DOHH2 (cell line): Measurements from ENCODE around the gene MVB12B.

Source experiments
- H3F3A ChIP-seq: fragments of 200-600 bp; sonication (generic), shearing (Covaris generic); 2 replicates; pipeline ENCODE4 v1.6.0; 2016; ENCODE audit warnings: antibody characterized with exemption, mild to moderate bottlenecking; ENCODE audit not compliant: control insufficient read depth, insufficient read depth
- H3K27ac ChIP-seq: fragments of 200-600 bp; sonication (generic); 2 replicates; pipeline ENCODE4 v1.5.1; 2014; ENCODE audit warnings: low read depth, mild to moderate bottlenecking, low read length, moderate library complexity
- H3K27me3 ChIP-seq: fragments of 200-600 bp; sonication (generic); 2 replicates; pipeline ENCODE4 v1.6.1; 2014; ENCODE audit warnings: mild to moderate bottlenecking, low read length, mixed read lengths; ENCODE audit not compliant: control insufficient read depth
- H3K36me3 ChIP-seq: fragments of 200-600 bp; sonication (generic); 2 replicates; pipeline ENCODE4 v1.6.1; 2014; ENCODE audit warnings: mild to moderate bottlenecking, low read length, moderate library complexity, mixed read lengths; ENCODE audit not compliant: control insufficient read depth
- H3K4me1 ChIP-seq: fragments of 200-600 bp; sonication (generic); 2 replicates; pipeline ENCODE4 v1.6.1; 2014; ENCODE audit warnings: mild to moderate bottlenecking, low read length, mixed read lengths; ENCODE audit not compliant: control insufficient read depth
- H3K4me2 ChIP-seq: fragments of 200-600 bp; sonication (generic); 2 replicates; pipeline ENCODE4 v1.6.0; 2014; ENCODE audit warnings: mild to moderate bottlenecking, low read length, moderate library complexity
- H3K4me3 ChIP-seq: fragments of 200-600 bp; sonication (generic); 2 replicates; pipeline ENCODE4 v1.5.1; 2014; ENCODE audit warnings: mild to moderate bottlenecking, low read length, mixed read lengths
- H3K79me2 ChIP-seq: fragments of 200-600 bp; sonication (generic); 2 replicates; pipeline ENCODE4 v1.6.1; 2014; ENCODE audit warnings: mild to moderate bottlenecking, low read length, mixed read lengths; ENCODE audit not compliant: control insufficient read depth
- H3K9me2 ChIP-seq: fragments of 200-600 bp; sonication (generic); replicated peaks from 2 replicates; pipeline ENCODE4 v1.6.1; 2014; ENCODE audit warnings: mild to moderate bottlenecking, low read length, mixed read lengths; ENCODE audit not compliant: control insufficient read depth
- H3K9me3 ChIP-seq: fragments of 200-600 bp; sonication (generic); 2 replicates; pipeline ENCODE4 v1.6.1; 2014; ENCODE audit warnings: antibody characterized with exemption, low read length, mixed read lengths; ENCODE audit not compliant: control insufficient read depth, insufficient read depth
- H4K20me1 ChIP-seq: fragments of 200-600 bp; sonication (generic); 2 replicates; pipeline ENCODE4 v1.6.0; 2014; ENCODE audit warnings: low read depth, mild to moderate bottlenecking, antibody characterized with exemption, low read length, moderate library complexity; ENCODE audit not compliant: control insufficient read depth, insufficient read depth
- EZH2phosphoT487 ChIP-seq: fragments of 200-600 bp; sonication (generic); IDR thresholded peaks from 2 replicates; pipeline ENCODE4 v1.6.1; 2017; ENCODE audit warnings: borderline replicate concordance, mild to moderate bottlenecking, antibody characterized with exemption, low read length, moderate library complexity, mixed read lengths
- TF ChIP-seq, protein P1 (sequence below): fragments of 200-600 bp; sonication (generic); IDR thresholded peaks from one replicate; pipeline ENCODE4 v1.5.1; 2014; ENCODE audit warnings: antibody characterized with exemption, mild to moderate bottlenecking, low read depth, low read length; ENCODE audit not compliant: poor library complexity, severe bottlenecking

Gene MVB12B

GRCh38 chr9:126546036-126546435 lies 219.4 kb downstream of the MVB12B start:
- no peak overlapping the region for H3K4me2 ChIP-seq
- TF ChIP-seq, protein P1, sequence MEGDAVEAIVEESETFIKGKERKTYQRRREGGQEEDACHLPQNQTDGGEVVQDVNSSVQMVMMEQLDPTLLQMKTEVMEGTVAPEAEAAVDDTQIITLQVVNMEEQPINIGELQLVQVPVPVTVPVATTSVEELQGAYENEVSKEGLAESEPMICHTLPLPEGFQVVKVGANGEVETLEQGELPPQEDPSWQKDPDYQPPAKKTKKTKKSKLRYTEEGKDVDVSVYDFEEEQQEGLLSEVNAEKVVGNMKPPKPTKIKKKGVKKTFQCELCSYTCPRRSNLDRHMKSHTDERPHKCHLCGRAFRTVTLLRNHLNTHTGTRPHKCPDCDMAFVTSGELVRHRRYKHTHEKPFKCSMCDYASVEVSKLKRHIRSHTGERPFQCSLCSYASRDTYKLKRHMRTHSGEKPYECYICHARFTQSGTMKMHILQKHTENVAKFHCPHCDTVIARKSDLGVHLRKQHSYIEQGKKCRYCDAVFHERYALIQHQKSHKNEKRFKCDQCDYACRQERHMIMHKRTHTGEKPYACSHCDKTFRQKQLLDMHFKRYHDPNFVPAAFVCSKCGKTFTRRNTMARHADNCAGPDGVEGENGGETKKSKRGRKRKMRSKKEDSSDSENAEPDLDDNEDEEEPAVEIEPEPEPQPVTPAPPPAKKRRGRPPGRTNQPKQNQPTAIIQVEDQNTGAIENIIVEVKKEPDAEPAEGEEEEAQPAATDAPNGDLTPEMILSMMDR = no peak
- H3K4me1 ChIP-seq = peaks cover 15% of the 10 kb centered on the region
- 0 out of 2 replicates have a peak, but pooled peaks cover 2% of the 10 kb centered on the region for H3F3A ChIP-seq
- H4K20me1 ChIP-seq = no peaks in the 10 kb centered on the region
- no peaks in the 10 kb centered on the region for H3K79me2 ChIP-seq
- no peak overlapping the region for H3K27ac ChIP-seq
- H3K9me2 ChIP-seq = no peaks in the 10 kb centered on the region
- H3K27me3 ChIP-seq = no peaks in the 10 kb centered on the region
- H3K9me3 ChIP-seq = no peaks in the 10 kb centered on the region
- no peaks in the 10 kb centered on the region for H3K36me3 ChIP-seq
- no peak overlapping the region for H3K4me3 ChIP-seq

- no peaks in the 10 kb centered on the region for H3K79me2 ChIP-seq
- H3F3A ChIP-seq = 0 out of 2 replicates have a peak, but pooled peaks cover 2% of the 10 kb centered on the region
- no peaks in the 10 kb centered on the region for H3K27me3 ChIP-seq
- H3K27ac ChIP-seq = no peak overlapping the region
- H3K4me2 ChIP-seq = no peak overlapping the region
- H3K9me3 ChIP-seq = no peaks in the 10 kb centered on the region
- no peak for TF ChIP-seq EZH2phosphoT487
- TF ChIP-seq, protein P1 = no peak
- H3K36me3 ChIP-seq = no peaks in the 10 kb centered on the region
- no peaks in the 10 kb centered on the region for H4K20me1 ChIP-seq
- H3K4me3 ChIP-seq = no peak overlapping the region
- H3K4me1 ChIP-seq = peaks cover 15% of the 10 kb centered on the region
- no peaks in the 10 kb centered on the region for H3K9me2 ChIP-seq
These were observed 221.7 kb downstream of the MVB12B start for GRCh38 chr9:126548312-126548711.

DNA sequence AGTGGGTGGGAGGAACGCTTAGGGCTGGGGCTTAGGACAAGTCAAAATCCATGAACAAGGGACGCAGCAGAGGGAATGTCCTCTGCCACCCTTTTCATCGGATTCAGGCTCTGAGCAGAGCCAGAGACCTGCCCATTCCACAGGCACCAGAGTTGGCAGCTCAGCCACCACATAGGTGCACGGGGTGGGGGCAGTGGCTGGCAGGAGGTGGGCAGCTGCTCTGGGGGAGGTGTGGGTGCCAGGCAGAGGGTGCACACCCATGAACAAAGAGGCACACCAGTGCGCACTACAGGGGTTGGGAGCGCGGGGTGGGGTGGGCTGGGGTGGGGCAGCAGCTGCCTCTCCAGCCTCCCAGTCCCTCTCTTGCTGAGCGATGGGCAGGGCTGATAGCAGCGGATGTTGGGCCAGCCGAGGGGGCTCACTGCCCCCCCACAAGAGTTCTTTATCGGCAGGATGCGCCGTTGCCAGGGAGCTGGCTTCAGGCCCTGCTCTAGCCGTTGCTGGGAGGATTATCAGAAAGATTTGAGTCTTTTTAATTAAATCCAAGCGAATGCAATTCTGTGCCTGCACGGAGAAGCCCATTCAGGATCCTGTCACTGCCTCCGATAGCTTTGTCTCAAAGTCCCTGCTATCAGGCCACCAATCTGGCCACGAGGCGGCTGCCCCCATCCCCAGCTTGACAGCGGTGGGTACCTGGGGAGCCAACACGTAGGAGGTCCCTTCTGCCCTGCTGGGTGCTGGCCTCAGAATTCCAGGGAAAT lies 222.8 kb downstream of the MVB12B start:
- TF ChIP-seq EZH2phosphoT487 = no peak
- TF ChIP-seq, protein P1 = no peak
- H3K27me3 ChIP-seq = no peaks in the 10 kb centered on the region
- H3K36me3 ChIP-seq = no peaks in the 10 kb centered on the region
- no peak overlapping the region for H3K4me2 ChIP-seq
- H3K9me3 ChIP-seq = no peaks in the 10 kb centered on the region
- H3F3A ChIP-seq = no peaks in the 10 kb centered on the region
- no peak overlapping the region for H3K4me3 ChIP-seq
- no peaks in the 10 kb centered on the region for H3K9me2 ChIP-seq
- H3K4me1 ChIP-seq = peaks cover 15% of the 10 kb centered on the region
- H3K27ac ChIP-seq = no peak overlapping the region
- no peaks in the 10 kb centered on the region for H4K20me1 ChIP-seq
- H3K79me2 ChIP-seq = no peaks in the 10 kb centered on the region
